A549 treated with Hydrocortisone at 1 μM for 4 hours (cell line): ENCODE data around the gene TFG. TPM values are rescaled to one million over a fixed set of nuclear protein-coding genes. Genes with fewer than 3 reads are reported as not detected.

Experiments
- total RNA-seq: library from RNA; stranded (reverse); fragments of 200-300 nt; extraction: Qiagen RNA extraction; gene quantifications from 5 replicates; pipeline ENCODE4 v1.2.3, GENCODE V29; 2022

Gene TFG
- 137 to 148 TPM (median 146 TPM) in 5 replicates for total RNA-seq

DNA sequence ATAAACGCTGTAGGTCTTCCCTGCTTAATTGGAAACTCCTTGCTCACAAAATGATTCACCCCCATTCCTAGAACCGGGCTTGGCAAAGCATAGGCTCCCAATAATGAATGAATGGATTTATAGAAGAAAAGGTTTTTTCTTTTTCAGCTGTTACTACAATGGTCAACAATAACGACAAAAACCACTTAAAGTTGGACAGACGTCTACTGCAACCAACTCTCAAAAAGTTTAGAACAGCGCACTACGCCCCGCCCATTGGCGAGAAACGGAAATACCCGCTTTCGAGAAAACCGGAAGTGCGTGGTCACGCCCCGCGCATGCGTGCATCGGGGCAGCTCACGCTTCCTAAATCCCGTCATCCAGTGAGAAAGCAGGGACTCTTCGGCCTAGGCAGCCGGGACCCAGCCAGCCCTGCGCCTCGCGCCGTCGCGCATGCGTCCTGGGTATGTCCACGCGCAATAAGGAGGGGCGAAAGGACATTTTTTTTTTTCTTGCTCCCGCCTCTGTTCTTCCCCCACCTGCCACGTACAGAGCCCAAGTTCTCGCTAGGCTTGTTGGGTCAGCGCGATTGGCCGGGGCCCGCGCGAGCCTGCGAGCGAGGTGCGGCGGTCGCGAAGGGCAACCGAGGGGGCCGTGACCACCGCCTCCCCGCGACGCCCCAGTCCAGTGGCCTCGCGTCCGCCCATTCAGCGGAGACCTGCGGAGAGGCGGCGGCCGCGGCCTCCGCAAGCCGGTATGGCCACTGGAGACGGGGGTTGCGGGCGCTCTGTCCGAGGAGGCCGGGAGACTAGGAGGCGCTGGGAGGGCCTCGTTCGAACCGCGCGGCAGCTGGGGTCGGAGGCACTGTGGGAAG is at the start of gene TFG:
TFG (plus strand) TSS at position 506 of the 853 bp plus-strand sequence. CDS start 4,192 bp downstream, outside the sequence.

Other genes starting within 250 kb of the TFG start
- gene TMEM45A, start 216.9 kb upstream of the TFG start, total RNA-seq = 1.8 to 2.4 TPM (median 2.2 TPM) in 5 replicates
- not detected in 5 replicates for gene ADGRG7, start 99.9 kb upstream of the TFG start, total RNA-seq